Right renal pelvis (tissue), 4 donors: ENCODE results near the gene GFOD1. TPM values are rescaled to one million over a fixed set of nuclear protein-coding genes. Genes with fewer than 3 reads are reported as not detected.

ENCODE experiments used
- DNase-seq, 4 donors: peaks; one replicate each; pipeline ENCODE4 v3.0.0-alpha.2; 2013; ENCODE audit warnings: low read depth in 4 of 4, low spot score in 3 of 4, missing footprints in 1 of 4
- polyA plus RNA-seq, 4 donors: library from polyadenylated mRNA; unstranded; fragments of 120-200 nt; gene quantifications; one replicate each; pipeline ENCODE4 v1.2.1, GENCODE V29; 2013; ENCODE audit not compliant: insufficient read length in 4 of 4

GFOD1 gene
- polyA plus RNA-seq, 4 donors: 1.3 to 2.1 (median 1.7) TPM

- no peak for DNase-seq
Measured at GRCh38 chr6:13429406-13429753, 58.0 kb downstream of the GFOD1 start.

- no peak for DNase-seq
Measured at GRCh38 chr6:13428583-13429405, 58.6 kb downstream of the GFOD1 start.

GRCh38 chr6:13427801-13428582 lies 59.4 kb downstream of the GFOD1 start:
- DNase-seq: no peak

GRCh38 chr6:13427316-13427715 lies 60.1 kb downstream of the GFOD1 start:
- DNase-seq: no peak

- DNase-seq: no peak
Measured at GRCh38 chr6:13425943-13426931, 61.2 kb downstream of the GFOD1 start.

GRCh38 chr6:13425270-13425873 lies 62.0 kb downstream of the GFOD1 start:
- no peak for DNase-seq

- DNase-seq: no peak
Measured at GRCh38 chr6:13423252-13423651, 64.1 kb downstream of the GFOD1 start.

- no peak for DNase-seq
Measured at GRCh38 chr6:13422681-13423221, 64.6 kb downstream of the GFOD1 start.

GRCh38 chr6:13421425-13422059 lies 65.9 kb downstream of the GFOD1 start:
- DNase-seq: no peak

- no peak for DNase-seq
Measured at GRCh38 chr6:13420269-13420668, 67.1 kb downstream of the GFOD1 start.

- DNase-seq: no peak
Measured at GRCh38 chr6:13419422-13420195, 67.8 kb downstream of the GFOD1 start.

GRCh38 chr6:13418844-13419243 lies 68.6 kb downstream of the GFOD1 start:
- DNase-seq: no peak

- DNase-seq: no peak
Measured at GRCh38 chr6:13417954-13418353, 69.4 kb downstream of the GFOD1 start.

GRCh38 chr6:13417431-13417830 lies 70.0 kb downstream of the GFOD1 start:
- no peak for DNase-seq

- no peak for DNase-seq
Measured at GRCh38 chr6:13415283-13415682, 72.1 kb downstream of the GFOD1 start.

GRCh38 chr6:13413900-13414555 lies 73.4 kb downstream of the GFOD1 start:
- DNase-seq: no peak

GRCh38 chr6:13413466-13413862 lies 73.9 kb downstream of the GFOD1 start:
- no peak for DNase-seq
